Right atrium auricular region (tissue), 2 donors: ENCODE measurements around the gene FAM53A. TPM values are rescaled to one million over a fixed set of nuclear protein-coding genes. Genes with fewer than 3 reads are reported as not detected.

ENCODE experiments used
- DNase-seq: peaks from one replicate; pipeline ENCODE4 v3.0.0-alpha.2; 2019; ENCODE audit warnings: low spot score
- H3K27ac ChIP-seq, 2 donors: fragments of 200-600 bp; sonication (generic); 1 replicate in 1 of 2; 2 replicates in 1 of 2; pipeline ENCODE4 v1.5.1; 2016 to 2019
- H3K27me3 ChIP-seq, 2 donors: fragments of 200-600 bp; sonication (generic); one replicate each; pipeline versions ENCODE4 v1.5.1 to v1.6.0; 2017 to 2019
- H3K36me3 ChIP-seq: fragments of 200-600 bp; sonication (generic); one replicate; pipeline ENCODE4 v1.5.1; 2016
- H3K4me1 ChIP-seq, 2 donors: fragments of 200-600 bp; sonication (generic); one replicate each; pipeline versions ENCODE4 v1.5.1 to v1.6.0; 2017 to 2019
- H3K4me3 ChIP-seq, 2 donors: fragments of 200-600 bp; sonication (generic); 1 replicate in 1 of 2; 2 replicates in 1 of 2; pipeline ENCODE4 v1.5.1; 2017 to 2019; ENCODE audit warnings: mild to moderate bottlenecking in 1 of 2, moderate library complexity in 1 of 2
- H3K9me3 ChIP-seq, 2 donors: fragments of 200-600 bp; sonication (generic); one replicate each; pipeline ENCODE4 v1.5.1; 2019
- CTCF ChIP-seq, 2 donors: fragments of 200-600 bp; sonication (generic); IDR thresholded peaks; one replicate each; pipeline ENCODE4 v1.5.1; 2019; ENCODE audit warnings: antibody characterized with exemption in 2 of 2
- total RNA-seq, 2 donors: library from RNA; depleted of rRNA; stranded (reverse); fragments of >200 nt; gene quantifications; one replicate each; pipeline ENCODE4 v1.1.0, GENCODE V29; 2016

FAM53A gene
- total RNA-seq, 2 donors from 2014 or later = 1.0 to 1.9 TPM

- H3K4me3 ChIP-seq = no peak overlapping the region
- DNase-seq = no peak
- no peaks in the 10 kb centered on the region for H3K4me1 ChIP-seq
- no peak for TF ChIP-seq CTCF (IDR thresholded peaks at IDR 0.05)
- no peak overlapping the region for H3K27ac ChIP-seq
- H3K9me3 ChIP-seq = no peaks in the 10 kb centered on the region
- H3K36me3 ChIP-seq = no peaks in the 10 kb centered on the region
- no peaks in the 10 kb centered on the region for H3K27me3 ChIP-seq
Observed at GRCh38 chr4:1625600-1626138, 58.4 kb downstream of the FAM53A start.

GRCh38 chr4:1624519-1624910 is 59.6 kb downstream of the FAM53A start:
- no peak for TF ChIP-seq CTCF (IDR thresholded peaks at IDR 0.05)
- no peak overlapping the region for H3K4me3 ChIP-seq
- H3K27ac ChIP-seq = no peak overlapping the region
- DNase-seq = no peak
- no peaks in the 10 kb centered on the region for H3K9me3 ChIP-seq
- H3K4me1 ChIP-seq = no peaks in the 10 kb centered on the region
- H3K36me3 ChIP-seq = no peaks in the 10 kb centered on the region
- no peaks in the 10 kb centered on the region for H3K27me3 ChIP-seq

GRCh38 chr4:1623821-1624518 is 60.1 kb downstream of the FAM53A start:
- Histone ChIP-seq H3K36me3 (no peaks in the 10 kb centered on the region), H3K27ac (no peak overlapping the region), H3K9me3 (no peaks in the 10 kb centered on the region), H3K4me1 (no peaks in the 10 kb centered on the region), H3K27me3 (no peaks in the 10 kb centered on the region), H3K4me3 (no peak overlapping the region)
- no peak for TF ChIP-seq CTCF (IDR thresholded peaks at IDR 0.05)
- DNase-seq = no peak

- DNase-seq = no peak
- TF ChIP-seq CTCF (IDR thresholded peaks at IDR 0.05) = no peak
- H3K4me1 ChIP-seq = no peaks in the 10 kb centered on the region
- H3K9me3 ChIP-seq = no peaks in the 10 kb centered on the region
- no peak overlapping the region for H3K27ac ChIP-seq
- no peaks in the 10 kb centered on the region for H3K27me3 ChIP-seq
- no peak overlapping the region for H3K4me3 ChIP-seq
- H3K36me3 ChIP-seq = no peaks in the 10 kb centered on the region
Observed at GRCh38 chr4:1623400-1623799, 60.7 kb downstream of the FAM53A start.

GRCh38 chr4:1622956-1623355 is 61.2 kb downstream of the FAM53A start:
- H3K27ac ChIP-seq = no peak overlapping the region
- H3K36me3 ChIP-seq = no peaks in the 10 kb centered on the region
- no peak for DNase-seq
- H3K4me1 ChIP-seq = no peaks in the 10 kb centered on the region
- TF ChIP-seq CTCF (IDR thresholded peaks at IDR 0.05) = no peak
- no peak overlapping the region for H3K4me3 ChIP-seq
- H3K9me3 ChIP-seq = no peaks in the 10 kb centered on the region
- no peaks in the 10 kb centered on the region for H3K27me3 ChIP-seq

GRCh38 chr4:1622238-1622637 is 61.9 kb downstream of the FAM53A start:
- Histone ChIP-seq H3K4me3 (no peak overlapping the region), H3K36me3 (no peaks in the 10 kb centered on the region), H3K27me3 (no peaks in the 10 kb centered on the region), H3K4me1 (no peaks in the 10 kb centered on the region), H3K27ac (no peak overlapping the region), H3K9me3 (no peaks in the 10 kb centered on the region)
- TF ChIP-seq CTCF (IDR thresholded peaks at IDR 0.05) = no peak
- DNase-seq = no peak
